Effector memory CD4-positive, alpha-beta T cell (primary cell): Measurements from ENCODE around the gene IL33.

Experiments used
- DNase-seq, 3 donors: peaks; one replicate each; pipeline ENCODE4 v3.0.0-alpha.2; 2020
- H3K27ac ChIP-seq: 2 replicates; pipeline ENCODE4 v1.7.0; 2013; ENCODE audit warnings: mild to moderate bottlenecking, low read length, moderate library complexity; ENCODE audit not compliant: insufficient read depth, poor library complexity, severe bottlenecking
- H3K27me3 ChIP-seq: replicated peaks from 2 replicates; pipeline ENCODE4 v1.7.0; 2013; ENCODE audit warnings: mild to moderate bottlenecking, low read length; ENCODE audit not compliant: insufficient read depth, control insufficient read depth, poor library complexity, severe bottlenecking
- H3K36me3 ChIP-seq: 2 replicates; pipeline ENCODE4 v1.7.0; 2013; ENCODE audit warnings: mild to moderate bottlenecking, low read length, moderate library complexity; ENCODE audit not compliant: control insufficient read depth, insufficient read depth
- H3K4me1 ChIP-seq: 2 replicates; pipeline ENCODE4 v1.7.0; 2013; ENCODE audit warnings: low read length, mild to moderate bottlenecking; ENCODE audit not compliant: control insufficient read depth, insufficient read depth, poor library complexity, severe bottlenecking
- H3K4me3 ChIP-seq: 2 replicates; pipeline ENCODE4 v1.7.0; 2013; ENCODE audit warnings: low read length, low read depth, mild to moderate bottlenecking; ENCODE audit not compliant: insufficient read depth, poor library complexity, severe bottlenecking
- H3K9me3 ChIP-seq: 2 replicates; pipeline ENCODE4 v1.7.0; 2013; ENCODE audit warnings: mild to moderate bottlenecking, low read length, moderate library complexity; ENCODE audit not compliant: control insufficient read depth

IL33 gene

DNA sequence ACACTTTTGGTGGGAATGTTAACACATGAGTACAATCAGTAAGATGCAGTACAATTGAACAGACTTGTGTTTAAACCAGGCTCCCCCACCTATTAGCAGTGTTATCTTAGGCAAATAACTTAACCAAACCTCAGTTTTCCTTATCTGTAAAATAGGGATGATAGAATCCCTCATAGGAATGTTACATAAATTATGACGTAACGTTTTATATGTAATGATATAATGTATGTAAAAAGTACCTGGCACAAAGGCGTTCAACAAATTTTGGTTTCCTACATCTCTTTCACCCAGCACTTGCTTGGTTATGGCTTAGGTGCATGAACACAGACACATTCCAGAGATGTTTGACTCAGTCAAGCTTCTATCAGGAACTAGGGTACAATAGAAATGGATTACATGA is 26.7 kb upstream of the IL33 start:
- no peaks in the 10 kb centered on the region for H3K36me3 ChIP-seq
- H3K4me1 ChIP-seq = no peaks in the 10 kb centered on the region
- no peaks in the 10 kb centered on the region for H3K9me3 ChIP-seq
- no peak for DNase-seq
- no peak overlapping the region for H3K4me3 ChIP-seq
- no peak overlapping the region for H3K27ac ChIP-seq
- no peaks in the 10 kb centered on the region for H3K27me3 ChIP-seq

DNA sequence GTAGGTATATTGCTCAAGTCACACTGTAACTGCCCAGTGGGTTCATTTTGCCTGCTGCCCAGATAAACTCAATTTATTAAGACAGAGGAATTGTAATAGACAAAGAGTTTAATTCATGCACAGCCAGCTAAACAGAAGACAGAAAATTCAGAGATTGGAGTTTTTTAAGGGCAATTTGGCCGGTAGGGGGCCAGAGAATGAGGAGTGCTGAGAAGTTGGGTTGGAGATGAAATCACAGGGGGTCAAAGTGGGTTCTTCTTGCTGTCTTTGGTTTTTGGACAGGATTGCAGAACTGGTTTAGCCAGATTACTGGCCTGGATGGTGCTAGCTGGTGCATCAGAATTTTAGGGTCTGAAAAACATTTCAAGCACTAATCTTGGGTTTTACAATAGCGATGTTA is 20.7 kb upstream of the IL33 start:
- Histone ChIP-seq H3K27ac (no peak overlapping the region), H3K4me3 (no peak overlapping the region), H3K36me3 (no peaks in the 10 kb centered on the region), H3K9me3 (no peaks in the 10 kb centered on the region), H3K4me1 (no peaks in the 10 kb centered on the region), H3K27me3 (no peaks in the 10 kb centered on the region)
- no peak for DNase-seq

DNA sequence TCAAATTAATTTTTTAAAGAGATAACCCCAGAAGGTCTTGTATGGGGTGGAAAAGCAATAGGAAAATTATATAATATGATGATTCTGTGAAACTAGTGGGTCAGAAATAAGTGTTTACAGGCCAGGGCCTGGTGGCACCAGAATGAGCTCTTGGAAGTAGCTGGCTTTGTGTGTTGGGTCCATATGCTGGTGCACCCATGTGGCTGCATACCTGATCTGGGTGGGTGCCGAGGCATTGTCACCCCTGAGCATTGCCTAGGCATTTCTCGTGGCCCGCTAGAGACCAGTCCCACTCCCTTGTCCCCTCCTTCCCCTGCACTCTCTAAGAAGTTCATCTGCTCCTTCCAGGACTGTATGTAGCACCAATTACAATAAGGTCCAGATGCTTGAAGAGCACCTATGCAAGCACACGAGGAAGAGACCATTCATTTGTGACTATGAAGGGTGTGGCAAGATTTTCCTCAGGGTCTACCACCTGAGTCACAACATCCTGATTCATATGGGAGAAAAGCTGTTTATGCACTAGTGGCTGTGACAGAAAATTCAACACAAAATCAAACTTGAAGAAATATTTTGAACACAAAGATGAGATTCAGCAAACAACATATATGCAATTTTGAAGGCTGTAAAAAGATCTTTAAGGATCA is 19.8 kb upstream of the IL33 start:
- Histone ChIP-seq H3K36me3 (no peaks in the 10 kb centered on the region), H3K27me3 (no peaks in the 10 kb centered on the region), H3K4me1 (no peaks in the 10 kb centered on the region), H3K4me3 (no peak overlapping the region), H3K27ac (no peak overlapping the region), H3K9me3 (no peaks in the 10 kb centered on the region)
- DNase-seq = no peak

DNA sequence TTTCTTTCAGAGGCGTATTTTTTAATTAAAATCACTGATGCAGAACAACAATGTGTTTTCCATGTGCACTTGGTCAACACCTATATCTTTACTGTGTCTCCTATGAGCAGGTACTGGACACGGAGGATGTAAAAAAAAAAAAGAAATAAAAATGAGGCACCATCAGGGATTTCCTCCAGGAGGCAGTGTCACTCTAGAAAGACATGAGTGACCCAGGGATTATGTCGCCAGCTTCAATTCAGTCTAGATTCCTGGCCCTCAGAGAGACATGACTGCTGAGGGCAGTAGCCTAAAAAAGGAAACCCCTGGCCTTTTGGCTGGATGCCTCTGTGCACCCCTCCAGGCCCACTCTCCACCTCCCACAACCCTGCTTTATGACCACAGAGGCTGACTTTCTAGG is 18.3 kb upstream of the IL33 start:
- H3K27me3 ChIP-seq = no peaks in the 10 kb centered on the region
- H3K4me1 ChIP-seq = no peaks in the 10 kb centered on the region
- no peaks in the 10 kb centered on the region for H3K36me3 ChIP-seq
- no peak overlapping the region for H3K27ac ChIP-seq
- no peaks in the 10 kb centered on the region for H3K9me3 ChIP-seq
- DNase-seq = no peak
- H3K4me3 ChIP-seq = no peak overlapping the region

DNA sequence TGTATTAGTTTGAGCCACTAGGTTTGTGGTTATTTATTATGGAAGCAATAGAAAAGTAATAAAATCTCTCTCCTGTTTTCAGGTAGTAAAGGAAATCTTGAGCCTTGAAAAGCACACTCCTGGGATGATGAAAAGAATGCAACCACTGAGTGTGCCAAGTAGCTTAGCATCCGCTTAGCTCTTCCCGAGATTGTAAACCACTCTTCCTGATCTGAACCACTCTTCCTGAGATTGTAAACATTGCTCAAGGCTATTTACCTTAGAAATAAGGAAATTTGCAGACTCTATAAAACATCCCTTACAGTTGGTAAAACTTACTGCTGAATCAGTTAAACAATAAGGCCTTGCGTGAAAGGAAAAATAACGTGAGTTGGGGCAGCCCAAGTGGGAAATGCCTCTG is 17.4 kb upstream of the IL33 start:
- H3K27me3 ChIP-seq = no peaks in the 10 kb centered on the region
- no peak overlapping the region for H3K4me3 ChIP-seq
- H3K9me3 ChIP-seq = no peaks in the 10 kb centered on the region
- H3K36me3 ChIP-seq = no peaks in the 10 kb centered on the region
- H3K4me1 ChIP-seq = no peaks in the 10 kb centered on the region
- H3K27ac ChIP-seq = no peak overlapping the region
- no peak for DNase-seq

DNA sequence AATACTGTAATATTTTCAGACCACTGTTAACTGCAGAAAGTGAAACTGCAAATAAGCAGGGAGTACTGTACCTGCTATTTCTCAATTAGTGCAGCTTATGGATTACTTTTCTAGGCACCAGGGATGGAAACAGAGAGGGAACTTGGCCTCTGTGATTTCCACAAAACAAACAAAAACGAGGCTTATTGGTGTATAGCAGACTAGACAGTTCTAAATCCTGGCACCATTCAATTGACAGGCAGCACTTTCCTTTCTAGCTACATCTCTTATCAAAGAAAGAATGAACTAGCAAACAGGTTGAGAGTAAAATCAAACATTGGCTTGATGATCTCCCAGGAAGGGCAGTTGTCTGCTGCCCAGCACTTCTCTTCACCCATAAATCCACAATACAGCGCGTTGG is 16.0 kb upstream of the IL33 start:
- no peaks in the 10 kb centered on the region for H3K36me3 ChIP-seq
- H3K4me1 ChIP-seq = no peaks in the 10 kb centered on the region
- H3K4me3 ChIP-seq = no peak overlapping the region
- no peaks in the 10 kb centered on the region for H3K9me3 ChIP-seq
- H3K27me3 ChIP-seq = no peaks in the 10 kb centered on the region
- no peak for DNase-seq
- H3K27ac ChIP-seq = no peak overlapping the region

DNA sequence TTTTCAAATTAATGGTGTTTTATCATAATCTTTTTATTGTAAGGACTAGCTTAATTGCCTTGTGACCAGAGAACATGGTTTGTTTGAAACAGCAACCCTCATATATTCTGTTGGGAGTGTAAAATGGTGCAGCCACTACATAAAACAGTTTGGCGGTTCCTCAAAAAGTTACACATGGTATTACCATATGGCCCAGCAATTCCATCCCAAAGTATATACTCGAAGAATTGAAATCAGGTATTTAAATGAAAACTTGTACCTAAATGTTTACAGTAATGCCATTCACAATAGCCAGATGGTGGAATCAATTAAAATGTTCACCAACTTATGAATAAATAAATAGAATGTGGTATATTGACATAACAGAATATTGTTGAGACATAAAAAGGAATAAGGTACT is 14.8 kb upstream of the IL33 start:
- Histone ChIP-seq H3K4me1 (no peaks in the 10 kb centered on the region), H3K27me3 (no peaks in the 10 kb centered on the region), H3K9me3 (no peaks in the 10 kb centered on the region), H3K4me3 (no peak overlapping the region), H3K36me3 (no peaks in the 10 kb centered on the region), H3K27ac (no peak overlapping the region)
- DNase-seq = no peak

DNA sequence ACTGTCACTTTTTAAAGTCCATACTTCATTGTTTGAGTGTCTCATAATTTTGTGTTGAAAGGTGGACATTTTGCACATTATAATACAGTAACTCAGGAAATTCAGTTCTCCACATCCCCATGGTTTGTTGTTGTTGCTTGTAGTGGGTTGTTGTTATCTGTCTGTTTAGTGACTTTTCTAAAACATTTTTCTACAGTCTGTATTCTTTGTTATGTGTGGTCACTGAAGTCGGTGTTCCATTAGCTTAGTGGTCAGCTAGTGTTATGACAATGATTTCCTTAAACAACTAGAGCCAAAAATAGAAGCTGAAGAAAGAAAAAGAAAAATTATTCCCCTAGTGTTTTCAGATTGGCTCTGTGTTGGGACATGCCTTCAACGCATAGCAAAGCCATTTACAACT is 5.6 kb upstream of the IL33 start:
- peaks cover 4% of the 10 kb centered on the region for H3K9me3 ChIP-seq
- H3K36me3 ChIP-seq = no peaks in the 10 kb centered on the region
- DNase-seq = no peak
- no peak overlapping the region for H3K27ac ChIP-seq
- no peak overlapping the region for H3K4me3 ChIP-seq
- no peaks in the 10 kb centered on the region for H3K4me1 ChIP-seq
- peaks cover 3% of the 10 kb centered on the region for H3K27me3 ChIP-seq

DNA sequence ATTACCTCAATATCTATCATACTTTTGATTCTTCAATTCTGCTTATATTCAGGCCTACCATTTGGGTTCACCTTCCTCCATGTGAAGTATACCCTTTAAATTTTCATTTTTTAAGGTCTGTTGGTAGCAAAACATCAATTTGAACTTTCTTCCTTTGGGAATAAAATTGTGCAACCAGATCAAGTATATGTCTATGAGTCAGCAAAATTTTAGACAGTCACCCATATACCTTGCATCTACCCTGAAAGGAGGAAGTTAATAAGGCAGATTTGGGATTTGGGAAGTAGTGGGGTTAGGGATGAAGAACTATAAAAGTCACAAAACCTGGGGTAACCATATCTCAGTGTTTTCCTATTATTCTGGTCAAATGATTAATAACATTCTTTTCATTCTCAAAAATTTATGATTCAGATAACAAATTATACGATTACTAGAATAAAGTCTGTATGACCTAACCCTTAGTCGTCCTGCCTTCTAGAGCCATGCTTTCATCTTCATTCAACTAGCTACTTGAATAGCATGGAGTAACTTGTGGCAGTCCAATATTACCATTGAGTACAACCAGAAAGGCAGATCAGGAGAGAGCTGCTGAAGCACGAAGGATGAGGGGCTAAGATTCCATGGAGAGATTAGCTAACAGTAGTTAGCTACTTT is 2.8 kb upstream of the IL33 start:
- Histone ChIP-seq H3K27ac (no peak overlapping the region), H3K36me3 (no peaks in the 10 kb centered on the region), H3K27me3 (peaks cover 3% of the 10 kb centered on the region), H3K4me1 (no peaks in the 10 kb centered on the region), H3K9me3 (peaks cover 4% of the 10 kb centered on the region), H3K4me3 (no peak overlapping the region)
- no peak for DNase-seq

DNA sequence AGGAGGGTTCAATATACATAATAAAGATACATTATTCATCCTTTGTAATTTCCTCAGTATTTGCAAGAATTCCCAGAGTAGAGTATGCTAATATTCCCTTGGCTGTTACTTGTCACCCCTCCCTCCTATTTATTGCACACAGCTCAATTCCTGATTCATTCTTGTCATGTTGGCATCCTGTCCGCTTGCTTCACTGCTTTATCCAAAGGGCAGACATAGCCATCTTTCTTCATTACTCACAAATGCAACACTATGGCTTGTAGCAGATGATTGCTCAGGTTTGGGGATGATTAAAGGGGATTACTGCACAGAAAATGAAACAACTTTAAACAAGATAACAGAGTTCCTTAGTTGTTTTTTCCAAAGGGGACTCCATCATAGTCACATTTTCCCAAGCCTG is 1.2 kb upstream of the IL33 start:
- H3K4me3 ChIP-seq = no peak overlapping the region
- H3K27ac ChIP-seq = no peak overlapping the region
- no peak for DNase-seq
- H3K27me3 ChIP-seq = peaks cover 3% of the 10 kb centered on the region
- H3K36me3 ChIP-seq = no peaks in the 10 kb centered on the region
- H3K9me3 ChIP-seq = peaks cover 4% of the 10 kb centered on the region
- H3K4me1 ChIP-seq = no peaks in the 10 kb centered on the region
